ENCODE data around the gene KRIT1. TPM values are rescaled to one million over a fixed set of nuclear protein-coding genes. Genes with fewer than 3 reads are reported as not detected.

The KRIT1 gene
- total RNA-seq, 1 donor from 2014 or later: 28.0 TPM

DNA sequence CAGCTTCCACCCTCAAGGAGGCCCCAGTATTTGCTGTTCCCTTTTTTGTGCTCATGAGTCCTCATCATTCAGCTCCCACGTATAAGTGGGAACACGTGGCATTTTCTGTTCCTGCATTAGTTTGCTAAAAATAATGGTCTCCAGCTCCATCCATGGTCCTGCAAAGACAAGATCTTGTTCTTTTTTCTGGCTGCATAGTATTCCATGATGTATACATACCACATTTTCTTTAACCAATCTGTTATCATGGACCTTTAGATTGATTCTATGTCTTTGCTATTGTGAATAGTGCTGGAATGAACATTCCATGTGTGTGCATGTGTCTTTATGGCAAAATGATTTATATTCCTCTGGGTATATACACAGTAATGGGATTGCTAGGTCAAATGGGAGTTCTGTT lies 17.0 kb downstream of the KRIT1 start:
- no peak for DNase-seq (ENCODE audit: low spot score)
- H3K4me1 Mint-ChIP-seq (ENCODE audit: low read depth): no peaks in the 10 kb centered on the region
- no peaks in the 10 kb centered on the region for H3K27me3 Mint-ChIP-seq (ENCODE audit: low read depth)
- H3K9me3 Mint-ChIP-seq (ENCODE audit: low read depth): no peaks in the 10 kb centered on the region
- peaks cover 33% of the 10 kb centered on the region for H3K36me3 Mint-ChIP-seq (ENCODE audit: low read depth)
- no peak overlapping the region for H3K4me3 Mint-ChIP-seq (ENCODE audit: unreplicated experiment)
- TF ChIP-seq, protein P1, sequence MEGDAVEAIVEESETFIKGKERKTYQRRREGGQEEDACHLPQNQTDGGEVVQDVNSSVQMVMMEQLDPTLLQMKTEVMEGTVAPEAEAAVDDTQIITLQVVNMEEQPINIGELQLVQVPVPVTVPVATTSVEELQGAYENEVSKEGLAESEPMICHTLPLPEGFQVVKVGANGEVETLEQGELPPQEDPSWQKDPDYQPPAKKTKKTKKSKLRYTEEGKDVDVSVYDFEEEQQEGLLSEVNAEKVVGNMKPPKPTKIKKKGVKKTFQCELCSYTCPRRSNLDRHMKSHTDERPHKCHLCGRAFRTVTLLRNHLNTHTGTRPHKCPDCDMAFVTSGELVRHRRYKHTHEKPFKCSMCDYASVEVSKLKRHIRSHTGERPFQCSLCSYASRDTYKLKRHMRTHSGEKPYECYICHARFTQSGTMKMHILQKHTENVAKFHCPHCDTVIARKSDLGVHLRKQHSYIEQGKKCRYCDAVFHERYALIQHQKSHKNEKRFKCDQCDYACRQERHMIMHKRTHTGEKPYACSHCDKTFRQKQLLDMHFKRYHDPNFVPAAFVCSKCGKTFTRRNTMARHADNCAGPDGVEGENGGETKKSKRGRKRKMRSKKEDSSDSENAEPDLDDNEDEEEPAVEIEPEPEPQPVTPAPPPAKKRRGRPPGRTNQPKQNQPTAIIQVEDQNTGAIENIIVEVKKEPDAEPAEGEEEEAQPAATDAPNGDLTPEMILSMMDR (IDR thresholded peaks at IDR 0.05): no peak
- no peak overlapping the region for H3K27ac Mint-ChIP-seq (ENCODE audit: unreplicated experiment)

DNA sequence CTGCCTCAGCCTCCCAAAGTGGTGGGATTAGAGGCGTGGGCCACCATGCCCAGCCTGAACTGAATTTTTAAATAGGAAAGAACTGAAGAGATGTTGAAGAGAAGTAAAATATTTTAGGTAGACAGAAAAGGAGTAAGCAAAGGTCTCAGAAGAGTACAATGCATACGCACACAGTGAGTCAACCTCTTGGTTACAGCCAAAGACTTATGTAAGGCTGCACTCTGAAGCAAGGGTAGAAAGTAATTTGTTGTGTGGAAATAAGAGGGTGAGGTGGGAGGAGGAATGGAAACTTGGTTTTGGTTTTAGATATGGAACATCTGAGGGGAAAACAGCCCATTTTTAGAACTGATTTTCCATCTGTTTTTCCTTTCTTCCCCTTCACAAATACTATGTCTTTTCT lies 17.6 kb downstream of the KRIT1 start:
- TF ChIP-seq, protein P1 (IDR thresholded peaks at IDR 0.05): no peak
- Mint-ChIP-seq H3K27ac (ENCODE audit: unreplicated experiment) (no peak overlapping the region), H3K36me3 (ENCODE audit: low read depth) (peaks cover 33% of the 10 kb centered on the region), H3K9me3 (ENCODE audit: low read depth) (no peaks in the 10 kb centered on the region), H3K4me3 (ENCODE audit: unreplicated experiment) (no peak overlapping the region), H3K4me1 (ENCODE audit: low read depth) (no peaks in the 10 kb centered on the region), H3K27me3 (ENCODE audit: low read depth) (no peaks in the 10 kb centered on the region)
- no peak for DNase-seq (ENCODE audit: low spot score)

DNA sequence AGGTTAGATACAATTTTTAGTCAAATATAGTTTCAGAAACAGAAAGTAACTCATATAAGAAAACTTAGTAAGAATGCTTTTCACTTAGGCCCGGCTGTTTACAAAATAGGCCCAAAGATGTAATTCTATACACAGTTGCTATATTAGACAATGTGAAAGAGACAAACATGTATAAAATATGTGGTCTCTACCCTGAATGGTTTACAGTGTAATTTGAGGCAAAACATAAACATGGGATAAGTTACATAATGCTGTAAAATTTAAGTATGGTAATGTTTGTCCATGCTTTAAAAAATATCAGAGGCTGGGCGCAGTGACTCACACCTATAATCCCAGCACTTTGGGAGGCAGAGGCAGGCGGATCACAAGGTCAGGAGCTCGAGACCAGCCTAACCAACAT lies 18.7 kb downstream of the KRIT1 start:
- no peak overlapping the region for H3K4me3 Mint-ChIP-seq (ENCODE audit: unreplicated experiment)
- no peaks in the 10 kb centered on the region for H3K9me3 Mint-ChIP-seq (ENCODE audit: low read depth)
- no peak overlapping the region for H3K27ac Mint-ChIP-seq (ENCODE audit: unreplicated experiment)
- no peaks in the 10 kb centered on the region for H3K4me1 Mint-ChIP-seq (ENCODE audit: low read depth)
- DNase-seq (ENCODE audit: low spot score): no peak
- H3K36me3 Mint-ChIP-seq (ENCODE audit: low read depth): peaks cover 32% of the 10 kb centered on the region
- TF ChIP-seq, protein P1 (IDR thresholded peaks at IDR 0.05): no peak
- no peaks in the 10 kb centered on the region for H3K27me3 Mint-ChIP-seq (ENCODE audit: low read depth)

DNA sequence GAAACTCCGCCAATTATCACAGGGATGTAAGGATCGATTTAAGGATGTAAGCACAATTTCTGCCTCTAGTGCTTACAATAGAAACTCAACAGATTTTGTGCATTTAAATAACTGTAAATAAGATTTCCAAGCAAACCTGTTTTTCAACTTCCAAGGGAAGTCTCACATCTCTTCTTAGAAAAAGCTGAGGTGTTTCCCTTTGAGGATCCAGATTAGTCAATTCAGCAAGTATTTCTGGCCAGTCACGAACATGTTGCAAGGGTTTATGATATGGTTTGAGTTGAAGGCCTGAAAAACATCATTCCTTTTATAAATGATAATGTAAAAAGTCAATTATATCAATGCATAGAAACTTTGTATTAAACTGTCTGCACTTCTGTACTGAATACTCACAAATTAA lies 23.9 kb downstream of the KRIT1 start:
- Mint-ChIP-seq H3K27me3 (ENCODE audit: low read depth) (no peaks in the 10 kb centered on the region), H3K36me3 (ENCODE audit: low read depth) (peaks cover 42% of the 10 kb centered on the region), H3K27ac (ENCODE audit: unreplicated experiment) (no peak overlapping the region), H3K4me1 (ENCODE audit: low read depth) (no peaks in the 10 kb centered on the region), H3K9me3 (ENCODE audit: low read depth) (no peaks in the 10 kb centered on the region), H3K4me3 (ENCODE audit: unreplicated experiment) (no peak overlapping the region)
- TF ChIP-seq, protein P1 (IDR thresholded peaks at IDR 0.05): no peak
- no peak for DNase-seq (ENCODE audit: low spot score)

DNA sequence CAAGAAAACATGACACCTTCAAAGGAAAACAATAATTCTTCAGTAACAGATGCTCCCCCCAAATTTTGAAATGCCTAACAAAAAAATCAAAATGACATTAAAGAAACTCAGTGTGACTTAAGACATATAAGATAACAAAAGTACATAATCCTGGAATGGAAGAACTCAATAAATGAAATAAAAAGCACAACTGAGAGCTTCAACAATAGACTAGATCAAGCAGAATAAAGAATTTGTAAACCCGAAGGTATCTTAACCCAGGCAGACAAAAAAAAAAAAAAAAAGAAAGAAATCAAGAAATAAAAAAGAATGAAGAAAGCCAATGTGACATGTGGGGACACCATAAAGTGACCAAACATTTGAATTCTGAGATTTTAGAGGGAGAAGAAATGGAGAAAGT lies 39.0 kb downstream of the KRIT1 start:
- peaks cover 11% of the 10 kb centered on the region for H3K9me3 Mint-ChIP-seq (ENCODE audit: low read depth)
- H3K4me1 Mint-ChIP-seq (ENCODE audit: low read depth): no peaks in the 10 kb centered on the region
- no peak for DNase-seq (ENCODE audit: low spot score)
- H3K36me3 Mint-ChIP-seq (ENCODE audit: low read depth): peaks cover 40% of the 10 kb centered on the region
- TF ChIP-seq, protein P1 (IDR thresholded peaks at IDR 0.05): no peak
- H3K27me3 Mint-ChIP-seq (ENCODE audit: low read depth): no peaks in the 10 kb centered on the region
- H3K27ac Mint-ChIP-seq (ENCODE audit: unreplicated experiment): no peak overlapping the region
- H3K4me3 Mint-ChIP-seq (ENCODE audit: unreplicated experiment): no peak overlapping the region
